NCI-H146 treated with DMSO at 0.1 percent for 48 hours (cell line): ENCODE data around the gene AGPAT4.

ENCODE experiments used
- DNase-seq: peaks from one replicate; lab custom pipeline; 2025; ENCODE audit not compliant: unreplicated experiment; lab: John Stamatoyannopoulos, UW

AGPAT4 gene

DNA sequence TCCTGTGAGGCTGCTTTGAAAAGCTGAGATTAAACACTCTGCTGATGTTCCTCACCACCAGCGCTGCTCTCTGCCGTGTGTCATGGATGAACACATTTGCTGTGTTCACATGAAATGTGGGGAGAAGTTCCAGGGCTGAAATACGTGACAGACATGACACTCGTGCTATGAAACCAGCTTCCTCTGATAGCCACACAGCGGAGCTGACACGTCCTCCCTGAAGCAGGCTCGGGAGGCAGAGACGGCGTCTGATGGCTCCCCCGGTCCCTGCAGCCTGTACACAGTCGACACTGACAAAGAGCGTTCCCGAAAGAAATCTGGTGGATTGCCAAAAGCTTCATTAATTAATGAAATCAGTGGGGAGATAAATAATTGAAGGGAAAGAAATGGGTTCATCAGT is 17.5 kb downstream of the AGPAT4 start:
- DNase-seq, result no peak

DNA sequence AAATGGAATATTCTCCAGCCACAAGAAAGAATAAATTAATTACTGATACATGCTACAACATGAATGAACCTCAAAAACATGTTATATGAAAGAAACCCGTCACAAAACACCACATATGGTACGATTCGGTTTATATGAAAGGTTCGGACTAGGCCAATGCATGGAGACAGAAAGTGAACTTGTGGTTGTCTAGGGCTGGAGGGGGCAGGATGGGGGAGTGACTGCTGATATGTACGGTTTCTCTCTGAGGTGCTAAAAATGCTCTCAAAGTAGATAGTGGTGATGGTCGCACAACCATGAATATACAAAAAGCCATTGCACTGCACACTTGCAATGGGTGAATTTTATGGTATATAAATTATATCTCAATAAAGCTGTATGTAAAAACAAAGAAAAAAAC is 18.3 kb downstream of the AGPAT4 start:
- DNase-seq, result no peak

DNA sequence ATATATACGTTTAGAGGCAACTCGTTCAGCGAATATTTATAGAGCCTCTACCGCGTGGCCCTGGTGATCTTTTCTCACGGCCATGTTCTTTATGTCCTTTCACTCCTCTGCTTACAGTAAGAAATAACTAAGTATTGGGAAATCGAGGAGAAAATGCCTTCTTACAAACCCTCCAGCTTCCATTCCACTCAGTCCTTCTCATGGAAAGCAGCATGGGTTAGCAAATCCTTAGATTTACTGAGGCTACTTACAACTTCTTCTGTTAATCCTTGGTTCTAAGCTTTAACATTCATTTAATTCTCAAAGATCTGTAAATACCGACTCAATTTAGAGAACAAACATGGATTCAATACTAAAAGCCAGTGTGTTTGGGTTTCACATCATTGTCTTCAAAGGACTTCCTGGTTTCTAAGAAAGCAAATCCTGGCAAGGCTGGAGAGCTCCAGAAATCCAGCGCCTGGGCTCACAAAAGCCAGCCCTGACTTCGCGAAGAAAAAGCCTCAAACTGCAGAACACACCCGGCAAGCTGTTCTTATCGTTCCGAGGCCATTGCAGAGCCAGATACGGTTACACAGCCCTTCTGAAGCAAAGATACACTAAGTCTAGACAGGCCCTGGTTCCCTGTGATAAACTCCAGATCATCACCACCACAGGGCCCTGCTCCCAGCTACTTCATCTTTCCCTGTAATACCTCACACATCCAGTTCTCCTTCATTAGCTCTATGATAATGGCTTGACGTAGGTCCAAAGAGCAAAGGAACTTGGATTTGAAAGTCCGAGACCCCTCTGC is 19.2 kb downstream of the AGPAT4 start:
- DNase-seq, result no peak

DNA sequence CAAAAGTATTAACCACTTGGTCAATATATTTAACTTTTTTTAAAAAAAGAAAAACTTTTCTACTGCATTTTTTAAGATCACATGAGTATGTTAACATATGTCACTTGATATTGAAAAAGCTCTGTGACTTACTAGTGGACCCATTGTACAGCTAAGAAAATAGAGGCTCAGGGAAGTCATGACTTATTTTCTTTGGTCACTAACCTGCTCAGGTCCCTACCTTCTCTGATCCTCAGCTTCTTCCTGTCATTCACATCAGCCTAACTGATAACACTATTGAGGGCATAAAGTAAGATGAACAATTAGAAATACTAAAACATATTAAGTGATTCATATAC is 19.8 kb downstream of the AGPAT4 start:
- DNase-seq, result no peak

DNA sequence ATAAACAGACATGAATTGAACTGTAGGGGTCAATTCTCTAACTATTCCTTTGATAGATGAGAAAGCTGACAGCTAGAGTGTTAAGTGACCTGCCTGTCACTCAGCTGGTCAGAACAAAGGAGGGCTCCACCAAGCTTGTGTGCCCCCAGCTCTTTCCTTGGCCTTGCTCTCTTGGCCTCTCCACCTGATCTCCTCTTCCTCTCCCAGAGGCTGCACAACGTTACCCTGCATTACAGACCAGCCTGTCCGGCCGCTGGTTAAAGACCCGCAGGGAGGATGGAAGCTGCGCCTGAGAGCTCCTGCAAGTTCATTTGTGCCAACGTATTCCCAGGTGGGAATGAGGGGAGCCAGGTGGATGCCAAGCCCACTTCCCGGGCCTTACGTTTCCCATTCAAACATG is 22.5 kb downstream of the AGPAT4 start:
- DNase-seq, result no peak

- no peak for DNase-seq
Observed at GRCh38 chr6:161249327-161249726, 24.5 kb downstream of the AGPAT4 start.

- no peak for DNase-seq
Observed at GRCh38 chr6:161246725-161247124, 27.1 kb downstream of the AGPAT4 start.

DNA sequence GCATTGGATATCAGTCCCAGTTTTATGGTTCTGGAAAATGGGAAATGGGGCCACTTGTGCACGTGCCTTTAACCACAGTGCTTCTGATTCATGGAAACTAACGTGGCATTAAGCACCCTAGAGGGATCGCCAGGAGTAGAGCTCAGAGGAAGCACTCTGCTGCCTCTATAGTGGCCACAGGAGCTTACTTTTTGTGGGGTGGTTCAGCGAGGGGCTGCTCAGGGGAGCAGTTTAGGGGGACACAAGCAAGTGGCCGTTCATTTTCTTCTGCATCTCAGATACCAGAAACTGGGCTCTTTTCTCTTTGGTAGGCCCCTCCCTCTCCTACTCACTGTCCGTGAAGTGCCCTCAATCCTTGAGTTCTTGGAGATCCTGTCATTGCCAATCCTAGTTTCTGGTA is 28.5 kb downstream of the AGPAT4 start:
- DNase-seq, result no peak

DNA sequence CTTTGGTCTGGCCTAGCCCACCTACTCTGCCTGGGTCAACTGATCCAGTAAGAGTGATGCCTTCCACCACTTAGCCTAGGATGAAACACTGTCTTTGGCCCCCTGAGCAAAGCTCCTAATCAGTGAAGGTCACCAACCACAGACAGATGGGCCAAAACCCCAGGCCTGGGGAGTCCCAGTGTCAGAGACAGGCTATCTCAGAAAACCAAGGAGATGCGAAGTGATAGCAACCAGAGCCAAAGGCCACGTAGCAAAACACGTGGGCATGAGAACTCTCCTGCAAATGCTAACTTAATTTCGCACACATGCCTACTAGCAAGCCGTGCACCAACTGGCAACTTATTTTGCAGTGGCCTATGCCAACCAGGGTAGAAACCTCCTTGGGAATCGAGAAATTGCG is 29.1 kb downstream of the AGPAT4 start:
- no peak for DNase-seq

GRCh38 chr6:161242779-161243693 is 30.8 kb downstream of the AGPAT4 start:
- no peak for DNase-seq

GRCh38 chr6:161242113-161242512 is 31.7 kb downstream of the AGPAT4 start:
- DNase-seq, result no peak

DNA sequence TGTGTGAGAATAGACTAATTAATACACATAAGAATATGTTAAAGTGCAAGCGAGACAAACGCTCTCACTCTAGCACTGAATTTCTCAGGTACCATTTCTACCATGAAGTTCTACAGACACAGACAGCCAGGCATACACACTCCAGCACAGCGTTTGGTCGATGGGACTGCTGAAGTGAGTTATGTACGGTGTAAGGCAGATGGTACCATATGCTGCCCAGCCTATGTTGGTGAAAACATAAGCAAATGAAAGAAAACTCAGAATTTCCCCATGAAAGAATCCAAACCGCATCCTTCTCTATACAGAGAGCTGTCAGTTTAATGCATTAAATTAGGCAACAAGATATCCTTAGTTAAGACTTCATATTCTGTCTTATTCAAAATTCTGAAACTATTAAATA is 34.9 kb downstream of the AGPAT4 start:
- no peak for DNase-seq

GRCh38 chr6:161238500-161238899 is 35.4 kb downstream of the AGPAT4 start:
- no peak for DNase-seq

- no peak for DNase-seq
Observed at GRCh38 chr6:161238081-161238480, 35.8 kb downstream of the AGPAT4 start.

GRCh38 chr6:161237176-161237575 is 36.7 kb downstream of the AGPAT4 start:
- DNase-seq, result no peak

GRCh38 chr6:161235776-161236633 is 37.9 kb downstream of the AGPAT4 start:
- no peak for DNase-seq

GRCh38 chr6:161233986-161234661 is 39.7 kb downstream of the AGPAT4 start:
- DNase-seq, result no peak

GRCh38 chr6:161232467-161232866 is 41.4 kb downstream of the AGPAT4 start:
- DNase-seq, result no peak

DNA sequence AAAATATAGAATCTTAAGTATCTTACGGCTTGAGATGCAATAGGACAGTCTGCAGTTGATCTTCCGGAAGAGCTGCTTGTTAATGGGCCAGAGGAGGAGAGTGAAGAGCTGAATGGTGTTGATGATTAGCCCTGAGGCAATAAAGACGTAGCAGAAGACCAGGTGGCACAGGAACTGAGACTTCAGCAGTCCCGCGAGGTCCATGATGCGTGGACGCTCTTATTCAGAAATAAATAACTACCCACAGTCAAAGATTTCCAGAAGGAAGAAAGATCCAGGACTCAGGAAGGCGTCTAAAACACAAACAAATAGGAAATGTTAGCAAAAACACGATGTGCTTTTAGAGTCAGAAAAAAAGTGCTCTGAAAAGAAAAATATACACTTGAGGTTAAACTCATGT is 41.9 kb downstream of the AGPAT4 start:
- no peak for DNase-seq

GRCh38 chr6:161230339-161230738 is 43.5 kb downstream of the AGPAT4 start:
- DNase-seq, result no peak
